Ammon's horn (tissue), 1 donor: ENCODE data around the gene ZMYND10.

ENCODE experiments used
- DNase-seq: peaks from one replicate; pipeline ENCODE4 v3.0.0-alpha.2; 2016; ENCODE audit warnings: low spot score

The ZMYND10 gene

GRCh38 chr3:50302095-50303012, 43.2 kb downstream of the ZMYND10 start:
- no peak for DNase-seq

- no peak for DNase-seq
Observed at GRCh38 chr3:50300681-50301254, 44.8 kb downstream of the ZMYND10 start.

- DNase-seq = peak; percentile 85
Observed at GRCh38 chr3:50299929-50300680, 45.4 kb downstream of the ZMYND10 start.

DNA sequence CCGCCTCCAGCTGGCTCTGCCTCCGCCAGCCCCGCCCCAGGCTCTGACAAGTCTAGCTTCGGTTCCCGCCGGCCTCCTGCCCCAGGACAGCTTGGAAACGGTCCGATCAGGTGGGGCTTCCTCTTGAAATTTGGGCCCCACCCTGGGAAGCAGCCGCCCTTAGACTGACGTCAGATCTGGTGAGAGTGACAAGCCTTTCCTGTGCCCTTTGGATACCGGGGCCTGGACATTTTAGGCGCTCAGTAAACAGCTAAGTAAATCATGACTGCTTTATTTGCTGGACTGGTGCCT, 45.9 kb downstream of the ZMYND10 start:
- DNase-seq = no peak

DNA sequence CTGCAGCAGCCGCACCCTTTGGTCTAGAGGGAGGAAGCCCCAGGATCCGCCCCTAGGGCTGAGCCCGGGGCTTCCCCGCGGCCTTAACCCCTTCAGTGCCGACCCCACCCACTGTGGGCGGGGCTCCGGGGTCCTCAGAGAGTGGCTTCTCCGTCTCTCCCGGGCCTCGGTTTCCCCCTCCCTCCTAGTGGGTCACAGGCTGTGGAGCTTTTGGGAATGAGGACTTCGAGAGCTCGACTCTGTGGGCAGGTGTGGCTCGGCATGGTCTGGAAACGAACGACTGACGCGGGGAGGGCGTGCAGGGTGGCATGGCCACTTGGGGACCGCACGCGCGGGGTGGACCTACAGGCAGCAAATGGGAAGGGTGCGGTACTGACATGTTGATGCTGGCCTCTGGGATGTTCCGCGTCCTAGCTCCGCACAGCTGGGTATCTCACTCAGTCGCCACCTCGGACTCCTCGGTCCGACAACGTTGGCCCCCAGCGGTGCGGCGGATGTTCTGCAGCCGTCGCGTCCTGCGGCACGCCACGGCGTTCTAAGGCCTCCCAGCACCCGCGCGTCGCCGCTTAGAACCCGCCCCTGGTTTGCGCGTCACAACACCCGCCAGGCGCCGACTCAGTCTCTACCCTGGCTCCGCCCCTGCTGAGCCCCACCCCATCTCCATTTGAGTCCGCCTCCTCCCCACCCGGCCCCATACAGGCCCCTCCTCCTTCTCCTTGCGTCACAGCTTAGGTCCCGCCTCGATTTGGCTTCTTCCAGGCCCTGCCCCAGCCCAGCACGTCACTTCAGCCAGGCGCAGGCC, 46.5 kb downstream of the ZMYND10 start, which contains the start of the genes HYAL3 and NAA80:
TSS of gene HYAL3 (minus strand) at position 570 of the 802 bp plus-strand sequence. CDS start 3,803 bp downstream, outside the sequence.
TSS of gene NAA80 (minus strand) at position 570 of the 802 bp plus-strand sequence. CDS start 1,942 bp downstream, outside the sequence.
- peak; percentile 100 for DNase-seq

DNA sequence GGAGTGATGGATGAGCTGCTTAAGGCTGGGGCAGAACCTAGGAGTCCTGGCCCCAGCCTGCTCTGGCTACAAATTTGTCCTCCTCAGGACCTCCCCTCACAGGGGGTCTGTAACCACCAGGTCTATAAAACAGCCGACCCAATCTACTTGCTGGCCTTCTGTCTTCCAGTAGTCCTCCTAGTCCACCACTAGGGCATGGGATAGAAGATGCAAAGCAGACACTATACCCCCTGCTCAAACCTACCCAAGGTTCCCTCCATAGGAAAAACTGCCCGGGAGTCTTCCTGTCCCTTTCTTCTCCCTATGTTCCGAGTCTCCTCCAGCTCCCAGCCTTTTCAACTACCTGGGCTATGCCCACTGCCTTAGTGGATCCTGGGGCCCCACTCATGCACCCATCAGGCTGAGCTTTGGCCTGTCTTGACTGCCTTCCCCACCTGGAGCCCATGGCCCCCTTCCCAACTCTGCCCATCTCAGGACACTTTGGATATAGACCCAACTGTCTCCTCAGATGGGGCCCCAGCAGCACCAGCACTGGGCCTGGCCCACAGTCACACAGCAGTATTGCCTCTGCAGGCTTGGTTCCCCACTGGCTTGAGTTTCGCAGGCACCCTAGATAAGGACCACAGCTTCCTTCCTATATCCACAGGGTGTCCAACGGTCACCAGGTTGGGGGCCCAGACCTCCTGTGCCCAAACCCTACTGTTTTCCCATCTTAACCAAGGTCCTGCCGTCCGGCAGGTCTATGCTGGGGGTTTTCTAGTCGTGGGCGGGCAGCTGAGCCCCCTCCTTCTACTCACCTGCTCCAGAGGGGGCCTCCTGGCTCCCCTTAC, 47.4 kb downstream of the ZMYND10 start:
- no peak for DNase-seq

- DNase-seq = no peak
Observed at GRCh38 chr3:50297384-50297775, 48.2 kb downstream of the ZMYND10 start.

- DNase-seq = no peak
Observed at GRCh38 chr3:50296721-50297383, 48.7 kb downstream of the ZMYND10 start.

DNA sequence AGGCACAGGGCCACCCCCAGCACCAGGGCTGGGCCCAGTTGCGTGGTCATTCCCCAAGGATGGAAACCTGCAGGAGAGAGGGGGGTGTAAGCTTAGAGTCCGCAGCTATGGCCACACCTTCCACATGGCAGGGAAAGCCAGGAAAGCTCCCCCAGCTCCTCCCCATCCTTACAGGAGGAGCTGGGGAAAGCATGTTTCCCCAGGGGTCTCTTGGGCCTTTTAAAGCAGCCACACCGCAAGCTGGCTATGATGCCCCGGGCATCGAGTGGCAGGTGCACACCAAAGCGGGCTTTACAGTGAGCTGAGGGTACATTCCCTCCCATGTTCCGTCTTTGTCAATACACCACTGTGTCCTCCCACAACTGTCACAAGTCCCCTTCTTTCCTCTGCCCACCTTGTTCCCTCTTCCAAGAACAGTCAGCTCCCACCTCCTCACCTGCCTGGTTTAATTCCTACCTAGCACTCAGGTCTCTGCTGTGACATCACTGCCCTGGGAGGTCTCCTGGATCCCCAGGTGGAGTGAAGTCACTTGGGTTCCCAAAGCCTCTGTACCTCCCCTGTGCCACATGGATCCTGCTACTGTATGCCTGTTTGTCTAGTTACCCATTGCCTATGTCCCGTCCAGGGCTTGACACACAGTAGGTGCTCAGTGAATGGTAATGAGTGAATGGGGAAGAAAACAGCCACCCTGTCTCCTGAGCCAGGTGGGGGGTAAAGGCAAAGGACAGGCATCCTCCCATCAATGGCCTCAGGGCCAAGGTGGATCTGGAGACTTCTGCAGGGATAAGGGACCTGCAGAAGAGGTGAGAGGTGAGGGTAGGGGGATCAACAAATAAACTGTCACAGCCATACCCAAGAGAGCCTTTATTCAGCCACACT, 49.7 kb downstream of the ZMYND10 start:
- no peak for DNase-seq

DNA sequence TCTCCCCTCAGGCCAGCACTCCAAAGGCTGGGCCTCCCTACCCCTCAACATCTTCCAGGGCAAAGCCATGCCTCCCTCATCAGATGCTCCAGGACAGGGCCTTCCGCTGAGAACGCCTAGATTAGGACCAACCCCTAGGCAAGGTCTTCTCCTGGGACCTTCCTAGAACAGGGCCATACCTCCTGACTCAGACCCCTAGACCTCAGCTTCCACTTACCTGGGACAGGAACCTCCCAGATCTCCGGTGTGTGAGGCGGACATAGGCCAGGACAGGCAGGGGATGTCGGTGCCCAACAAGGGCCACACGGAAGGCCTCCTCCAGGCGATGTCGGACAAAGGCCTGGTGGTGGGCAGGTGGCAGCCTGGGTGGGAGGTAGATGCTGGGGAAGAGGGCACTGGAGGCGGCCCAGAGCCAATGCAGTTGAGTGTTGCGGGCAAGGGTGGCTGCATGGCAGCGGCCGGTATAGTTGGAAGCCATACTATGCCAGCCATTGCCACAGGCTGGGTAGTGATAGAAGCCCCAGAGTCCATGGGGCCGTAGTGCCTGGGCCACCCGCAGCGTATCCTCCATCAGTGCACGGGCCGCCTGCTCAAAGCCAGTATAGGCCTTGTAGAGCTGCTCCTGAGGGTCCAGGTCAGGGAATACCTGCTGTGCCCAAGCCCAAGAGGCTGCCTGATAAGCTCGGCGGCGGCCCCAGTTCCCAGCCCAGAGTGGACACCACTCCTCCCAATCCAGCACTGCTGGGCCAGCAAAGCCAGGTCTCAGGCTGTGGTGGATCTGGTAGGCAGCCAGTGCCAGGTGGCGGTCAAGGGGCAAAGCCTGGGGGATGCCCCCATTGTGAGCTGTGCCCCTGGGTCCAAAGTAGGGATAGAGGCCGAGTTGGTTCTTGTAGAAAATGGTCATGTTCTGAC, 50.8 kb downstream of the ZMYND10 start:
- DNase-seq = no peak

GRCh38 chr3:50294089-50294488, 51.4 kb downstream of the ZMYND10 start:
- DNase-seq = no peak

GRCh38 chr3:50293079-50293801, 52.3 kb downstream of the ZMYND10 start:
- no peak for DNase-seq

GRCh38 chr3:50292159-50293078, 53.1 kb downstream of the ZMYND10 start, which contains the start of gene IFRD2:
IFRD2 (minus strand) TSS chr3:50292429; CDS start chr3:50292274, 155 bp downstream.
- peak; percentile 99 for DNase-seq
